Hepatocyte (in vitro differentiated cells): Measurements from ENCODE around the gene COL13A1.

Experiments
- CTCF ChIP-seq: fragments of 200-600 bp; sonication (generic); IDR thresholded peaks from 2 replicates; pipeline ENCODE4 v1.5.1; 2016; ENCODE audit warnings: antibody characterized with exemption, mild to moderate bottlenecking; ENCODE audit not compliant: poor library complexity
- EZH2 ChIP-seq: fragments of 200-600 bp; sonication (generic); IDR thresholded peaks from 2 replicates; pipeline ENCODE4 v1.6.1; 2016; ENCODE audit warnings: antibody characterized with exemption, mild to moderate bottlenecking, borderline replicate concordance

- TF ChIP-seq CTCF = no peak
- TF ChIP-seq EZH2 = no peak
Observed at GRCh38 chr10:69996611-69997010, 194.9 kb downstream of the COL13A1 start.
